Activated CD8-positive, alpha-beta memory T cell treated with anti-CD3 and anti-CD28 coated beads for 1 hour (primary cell): ENCODE results near the gene TRAPPC4.

Source experiments
- DNase-seq, 2 donors: peaks; one replicate each; pipeline ENCODE4 v3.0.0-alpha.2; 2020; ENCODE audit warnings: low read depth in 1 of 2; ENCODE audit errors: extremely low read depth in 1 of 2

The TRAPPC4 gene

GRCh38 chr11:119061256-119061655, 42.7 kb downstream of the TRAPPC4 start:
- DNase-seq = no peak

- no peak for DNase-seq
Observed at GRCh38 chr11:119062779-119063178, 44.2 kb downstream of the TRAPPC4 start.

GRCh38 chr11:119065369-119065768, 46.8 kb downstream of the TRAPPC4 start:
- DNase-seq = no peak

GRCh38 chr11:119067371-119068222, 49.0 kb downstream of the TRAPPC4 start, which contains the start of gene VPS11:
VPS11 (plus strand) TSS chr11:119067818; CDS start chr11:119067824, 6 bp downstream.
- DNase-seq = peak; percentile 91 to 98
